ENCODE results near the gene USP7.
"Not testable (repeated sequence)": the region's sequence is repeated elsewhere in the genome, so short reads cannot be mapped to it uniquely, and the experiment has no call there.

USP7 gene

DNA sequence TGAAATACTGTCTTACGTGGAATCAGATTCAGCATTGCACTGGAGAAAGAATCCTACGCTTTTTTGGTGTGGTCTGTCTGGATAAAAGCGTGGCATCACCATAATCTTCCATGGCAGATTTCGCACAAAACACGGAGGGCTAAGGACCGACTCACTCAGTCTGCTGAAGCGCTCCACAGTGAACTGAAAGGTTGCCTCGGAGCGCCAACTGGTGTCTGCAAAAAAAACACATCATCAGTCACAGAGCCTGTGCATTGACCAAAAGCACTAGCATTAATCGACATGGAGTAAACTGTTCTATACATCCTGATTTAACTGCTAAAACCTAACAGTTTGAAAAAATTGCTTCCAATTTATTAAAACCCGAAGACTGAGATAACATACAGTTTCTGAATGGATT lies 40.5 kb downstream of the USP7 start:
- DNase-seq (ENCODE audit: low spot score) = no peak

DNA sequence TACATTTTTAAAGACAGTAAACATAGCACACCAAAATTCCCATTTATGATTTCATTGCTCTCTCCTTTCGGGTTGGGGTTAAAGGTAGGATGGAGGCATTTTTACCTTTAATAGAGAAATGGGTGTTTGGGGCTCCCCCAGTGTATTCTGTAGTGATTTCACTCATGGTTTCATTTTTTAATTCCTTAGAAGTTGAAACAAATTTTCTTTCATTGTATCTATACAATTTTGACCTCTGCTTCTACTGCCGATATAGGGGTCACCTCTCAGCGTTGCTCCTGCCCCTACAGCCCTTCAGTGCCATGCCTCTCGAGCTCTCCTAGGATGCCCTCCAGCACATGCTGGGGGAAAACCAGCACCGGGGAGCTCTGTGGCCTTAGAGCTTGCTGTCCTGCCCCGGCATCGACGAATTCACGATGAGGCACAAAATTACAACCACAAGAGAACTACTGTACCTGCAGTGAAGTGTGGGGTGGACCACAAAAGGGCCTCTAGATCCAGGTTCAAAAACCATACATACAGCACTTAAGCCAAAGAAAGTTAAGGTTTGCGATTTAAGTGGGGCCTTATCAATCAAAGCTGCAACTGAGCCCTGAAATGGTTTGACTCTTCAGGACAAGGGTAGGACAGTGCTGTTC lies 42.2 kb downstream of the USP7 start:
- no peak for DNase-seq (ENCODE audit: low spot score)

DNA sequence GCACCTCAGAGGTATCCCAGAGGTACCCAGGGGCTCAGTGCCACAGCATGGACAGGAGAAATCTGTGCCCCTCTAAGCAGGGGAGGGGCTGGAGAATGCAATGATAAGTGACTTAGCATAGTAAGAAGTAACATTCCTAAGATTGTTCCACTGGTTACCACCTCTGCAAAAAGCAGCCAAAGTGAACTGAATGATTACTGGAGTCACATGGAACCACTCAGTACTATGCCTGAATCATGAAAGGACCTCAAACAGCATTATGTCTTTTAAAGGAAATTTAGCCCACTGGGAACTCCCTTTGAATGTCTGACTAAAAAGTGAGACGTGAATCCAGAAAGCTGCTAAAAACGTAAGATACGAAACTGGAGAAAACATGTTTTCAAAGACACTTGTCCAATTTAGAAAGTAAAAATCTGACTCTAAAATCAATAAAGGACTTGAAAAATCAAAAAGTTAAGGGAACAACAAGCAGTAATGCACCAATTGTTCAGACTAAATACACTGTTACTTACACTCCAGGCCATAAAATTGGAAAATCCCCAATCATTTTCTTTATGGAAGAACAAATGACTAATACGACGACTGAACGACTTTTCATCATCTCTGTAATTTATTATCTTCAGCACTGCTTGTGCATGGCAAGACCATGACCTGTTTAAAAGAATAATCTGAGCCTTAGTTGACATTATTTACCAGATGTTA lies 42.9 kb downstream of the USP7 start:
- no peak for DNase-seq (ENCODE audit: low spot score)

DNA sequence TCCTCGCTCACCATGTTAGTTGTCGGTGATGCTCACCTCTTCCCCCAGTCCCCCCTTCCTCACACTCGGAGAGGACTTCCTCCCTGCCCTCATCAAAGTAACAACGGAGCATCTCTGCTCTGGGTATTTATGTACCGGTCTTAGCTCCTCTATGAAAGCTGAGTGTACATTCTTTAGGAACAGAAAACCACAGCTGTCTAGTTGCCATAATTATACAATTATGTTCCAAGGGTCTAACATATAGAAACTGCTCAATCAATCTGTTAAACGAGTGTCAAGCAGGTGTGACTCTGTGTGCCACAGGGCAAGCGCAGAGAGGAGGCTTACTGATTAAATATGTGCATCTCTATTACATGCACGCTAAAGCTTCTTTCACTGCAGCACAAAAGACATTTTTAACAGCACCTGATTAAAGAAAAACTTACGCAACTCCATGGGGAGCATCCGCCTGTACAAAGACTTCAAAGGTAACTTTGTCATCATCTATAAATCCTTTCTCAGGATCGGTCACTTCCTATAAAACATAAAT lies 43.7 kb downstream of the USP7 start:
- DNase-seq (ENCODE audit: low spot score) = peak; percentile 9

DNA sequence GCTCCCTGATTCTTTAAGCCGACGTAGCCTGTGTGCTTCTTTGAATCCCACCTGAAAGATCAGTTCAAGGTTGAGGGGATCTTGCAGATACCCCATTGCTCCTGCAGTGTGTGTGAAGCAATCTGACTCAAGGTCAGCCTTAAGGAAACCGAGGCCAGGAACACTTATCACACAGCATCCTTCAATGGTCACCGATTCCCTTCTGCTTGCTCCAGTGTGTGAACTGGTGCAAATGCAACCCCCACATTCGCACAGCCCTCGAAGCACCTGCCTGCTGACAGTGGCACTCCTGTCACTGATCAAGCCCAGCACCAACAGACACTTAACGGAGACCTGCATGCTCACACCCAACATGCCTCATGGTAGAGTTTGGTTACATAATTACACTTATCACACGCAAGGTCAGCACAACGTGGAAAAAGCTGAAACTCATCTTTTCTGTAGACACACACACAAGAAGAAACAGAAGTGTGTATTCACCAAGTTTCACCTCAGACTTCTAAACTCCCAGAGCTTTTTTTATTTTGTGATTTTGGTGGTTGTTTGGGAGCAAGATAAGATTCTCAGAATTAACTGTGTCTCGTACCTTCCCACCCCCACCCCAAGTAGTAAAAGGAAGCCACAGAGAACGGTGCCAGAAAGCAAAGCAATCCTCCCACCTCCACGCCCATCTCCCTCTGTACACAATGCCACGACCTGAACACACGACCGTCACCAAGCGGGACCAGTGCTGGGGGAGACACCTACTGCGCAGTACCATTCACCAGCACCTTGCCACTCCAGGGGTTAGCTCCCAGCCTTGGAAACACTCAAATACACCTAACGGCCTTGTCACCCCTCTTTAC lies 44.4 kb downstream of the USP7 start:
- no peak for DNase-seq (ENCODE audit: low spot score)

DNA sequence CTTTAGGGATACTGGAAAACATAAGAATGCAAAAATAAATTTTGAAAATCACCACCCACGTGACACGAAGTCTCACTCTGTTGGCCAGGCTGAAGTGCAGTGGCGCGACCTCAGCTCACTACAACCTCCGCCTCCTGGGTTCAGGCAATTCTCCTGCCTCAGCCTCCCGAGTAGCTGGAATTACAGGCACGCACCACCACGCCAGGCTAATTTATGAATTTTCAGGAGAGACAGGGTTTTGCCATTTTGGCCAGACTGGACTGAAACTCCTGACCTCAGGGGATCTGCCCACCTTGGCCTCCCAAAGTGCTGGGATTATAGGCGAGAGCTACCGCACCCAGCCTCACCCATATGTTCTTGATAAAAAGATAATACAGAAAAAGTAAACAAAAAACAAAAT lies 46.4 kb downstream of the USP7 start:
- DNase-seq (ENCODE audit: low spot score) = not testable (repeated sequence)

DNA sequence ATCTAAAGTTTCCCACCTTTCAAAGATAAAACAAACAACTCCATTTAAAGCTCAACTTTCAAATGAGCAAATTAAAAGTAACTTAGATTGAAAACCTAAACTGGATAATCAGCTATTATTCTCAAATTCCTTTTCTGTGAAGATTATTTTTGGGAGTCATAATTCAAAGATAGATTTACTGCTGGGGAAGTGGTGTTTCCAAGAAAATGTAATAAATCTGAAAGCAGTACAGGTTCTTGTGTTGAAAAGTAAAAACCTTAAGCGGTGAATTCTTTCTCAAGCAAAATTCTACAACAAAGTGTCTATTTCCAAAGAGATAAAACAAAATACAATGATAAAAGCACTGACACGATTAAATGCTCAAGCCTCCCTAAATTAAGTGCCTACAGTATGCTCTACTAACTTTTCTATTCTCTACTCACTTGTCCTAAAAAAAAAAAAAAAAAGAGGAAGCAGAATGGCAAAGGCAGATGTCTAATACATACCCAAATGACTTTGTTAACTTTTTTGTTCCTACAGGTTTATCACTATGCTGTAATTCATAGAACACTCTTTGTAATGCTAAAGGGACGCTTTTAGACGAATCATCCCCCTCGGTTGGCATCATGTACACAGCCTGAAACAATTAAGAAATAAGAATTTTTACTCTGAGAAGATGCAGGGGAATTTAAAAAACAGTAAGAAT lies 47.0 kb downstream of the USP7 start:
- DNase-seq (ENCODE audit: low spot score) = no peak

DNA sequence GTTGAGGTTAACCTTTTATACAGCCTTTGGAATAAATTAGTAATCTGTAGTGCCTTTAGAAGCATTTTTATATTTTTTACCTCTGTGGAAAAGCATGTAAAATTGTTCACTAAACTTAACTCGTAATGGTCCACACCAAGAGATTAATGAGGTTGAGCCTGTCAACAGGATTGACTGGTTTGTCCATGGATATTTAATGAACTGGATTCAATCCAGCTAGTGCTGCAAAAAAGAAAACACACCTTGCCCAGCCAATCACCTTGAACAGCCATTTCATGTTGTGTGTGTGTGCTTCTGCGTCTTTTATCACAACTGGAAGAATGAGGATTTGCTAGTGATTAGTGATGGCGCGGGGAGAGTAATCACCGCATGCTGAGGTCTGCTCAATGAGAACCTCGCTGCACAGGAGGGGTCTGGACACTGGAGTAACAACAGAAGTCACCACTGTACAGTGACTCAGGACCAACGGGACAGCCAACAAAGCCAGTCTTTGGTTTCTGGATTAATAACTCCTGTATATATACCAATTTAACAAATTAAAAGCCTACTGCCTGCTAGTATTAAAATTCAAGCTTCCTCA lies 47.9 kb downstream of the USP7 start:
- DNase-seq (ENCODE audit: low spot score) = no peak

DNA sequence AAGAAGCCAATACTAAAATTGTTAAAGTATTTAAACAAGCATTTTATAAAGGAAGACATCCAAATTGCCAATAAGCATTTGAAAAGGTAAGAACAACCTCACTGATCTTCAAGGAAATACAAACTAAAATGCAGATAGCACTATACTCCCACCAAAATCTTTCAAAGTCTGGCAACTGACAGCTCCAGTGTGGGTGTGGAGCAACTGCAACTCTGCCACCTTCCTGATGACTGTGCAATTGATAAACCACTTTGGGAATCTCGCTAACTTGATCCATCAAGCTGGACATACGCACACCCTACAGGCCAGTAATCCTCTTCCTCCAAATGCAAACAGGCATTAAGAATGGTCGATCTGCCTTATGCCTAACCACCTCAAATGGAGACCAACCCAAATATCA lies 49.6 kb downstream of the USP7 start:
- DNase-seq (ENCODE audit: low spot score) = no peak

DNA sequence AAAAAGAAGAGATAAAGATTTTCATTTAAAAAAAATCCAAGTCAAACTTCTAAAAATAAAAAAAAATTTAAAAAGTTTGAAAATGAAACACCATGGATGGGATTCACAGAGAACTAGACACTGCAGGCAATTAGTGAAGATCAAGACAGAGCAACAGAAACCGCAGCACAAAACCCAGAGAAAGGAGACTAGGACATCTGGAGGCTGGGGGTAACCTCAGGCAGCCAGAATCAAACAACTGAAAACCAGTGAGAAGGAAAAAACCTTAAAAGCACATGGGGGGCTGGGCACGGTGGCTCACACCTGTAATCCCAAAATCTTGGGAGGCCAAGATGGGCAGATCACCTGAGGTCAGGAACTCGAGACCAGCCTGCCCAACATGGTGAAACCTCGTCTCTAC lies 50.9 kb downstream of the USP7 start:
- DNase-seq (ENCODE audit: low spot score) = no peak

DNA sequence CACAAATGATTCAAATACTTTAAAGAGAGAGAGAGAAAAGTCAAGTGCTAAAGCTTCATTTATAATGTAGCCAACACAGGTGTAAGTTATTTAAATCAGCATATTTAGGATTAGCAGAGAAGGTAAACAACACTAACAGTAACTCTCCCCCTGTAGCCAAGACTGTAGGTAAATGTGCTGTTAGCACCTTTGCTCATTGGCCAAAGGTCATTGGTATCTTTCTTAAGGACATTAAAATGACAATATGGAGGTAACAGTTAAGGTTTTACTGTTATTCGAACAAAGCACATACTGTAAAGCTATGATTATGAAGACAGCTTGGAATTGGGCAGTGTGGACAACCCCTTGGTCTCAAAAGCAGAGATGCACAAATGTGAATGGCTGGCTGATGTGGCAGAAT lies 52.9 kb downstream of the USP7 start:
- no peak for DNase-seq (ENCODE audit: low spot score)

DNA sequence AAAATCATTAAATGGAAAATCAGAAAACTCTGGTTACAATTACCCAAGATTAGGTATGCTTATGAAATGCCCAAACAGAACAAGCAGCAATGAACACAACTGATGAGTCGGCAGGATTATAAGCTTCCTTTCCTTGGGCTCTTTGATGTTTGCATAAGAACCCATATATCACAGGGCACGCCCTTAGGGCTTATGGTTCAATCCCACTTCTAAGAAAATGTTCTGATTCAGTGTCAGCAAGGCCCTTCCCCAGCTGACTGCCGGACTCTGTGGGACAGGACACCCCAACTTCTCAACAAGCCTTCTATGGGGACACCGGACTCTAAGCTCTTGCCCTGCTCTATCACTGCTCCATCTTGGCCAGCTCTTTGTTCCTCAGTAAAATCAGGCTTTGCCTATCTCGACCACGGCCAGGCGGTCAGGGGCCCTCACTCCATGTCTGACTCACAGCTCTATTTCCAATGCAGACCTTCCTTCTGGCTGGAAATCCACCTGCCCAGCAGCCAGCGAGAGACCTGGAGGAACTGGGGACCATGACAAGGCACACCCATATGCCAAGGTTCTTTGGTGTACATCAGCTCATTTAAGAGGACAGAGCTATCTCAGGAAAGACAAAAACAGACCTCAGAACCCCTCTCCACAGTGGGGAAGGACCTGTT lies 54.8 kb downstream of the USP7 start:
- peak; percentile 17 for DNase-seq (ENCODE audit: low spot score)

DNA sequence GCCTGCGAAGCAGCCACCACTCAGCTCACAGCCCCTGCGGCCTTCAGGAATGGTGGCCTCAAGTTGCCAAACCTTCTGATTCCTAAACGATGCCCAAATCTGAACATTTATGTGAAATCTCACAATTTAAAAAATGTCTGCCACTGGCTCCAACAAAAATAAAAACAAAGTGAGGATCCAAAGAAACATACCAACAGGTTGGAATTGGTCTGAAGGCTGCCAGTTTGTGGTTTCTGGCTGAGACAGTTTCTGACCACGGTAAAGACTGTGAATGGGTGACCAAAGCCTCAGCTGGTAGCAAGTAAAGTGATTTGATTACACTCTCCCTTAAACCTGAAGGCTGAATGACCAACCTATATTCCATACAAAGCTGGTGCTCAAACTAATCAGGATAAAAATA lies 56.6 kb downstream of the USP7 start:
- no peak for DNase-seq (ENCODE audit: low spot score)

DNA sequence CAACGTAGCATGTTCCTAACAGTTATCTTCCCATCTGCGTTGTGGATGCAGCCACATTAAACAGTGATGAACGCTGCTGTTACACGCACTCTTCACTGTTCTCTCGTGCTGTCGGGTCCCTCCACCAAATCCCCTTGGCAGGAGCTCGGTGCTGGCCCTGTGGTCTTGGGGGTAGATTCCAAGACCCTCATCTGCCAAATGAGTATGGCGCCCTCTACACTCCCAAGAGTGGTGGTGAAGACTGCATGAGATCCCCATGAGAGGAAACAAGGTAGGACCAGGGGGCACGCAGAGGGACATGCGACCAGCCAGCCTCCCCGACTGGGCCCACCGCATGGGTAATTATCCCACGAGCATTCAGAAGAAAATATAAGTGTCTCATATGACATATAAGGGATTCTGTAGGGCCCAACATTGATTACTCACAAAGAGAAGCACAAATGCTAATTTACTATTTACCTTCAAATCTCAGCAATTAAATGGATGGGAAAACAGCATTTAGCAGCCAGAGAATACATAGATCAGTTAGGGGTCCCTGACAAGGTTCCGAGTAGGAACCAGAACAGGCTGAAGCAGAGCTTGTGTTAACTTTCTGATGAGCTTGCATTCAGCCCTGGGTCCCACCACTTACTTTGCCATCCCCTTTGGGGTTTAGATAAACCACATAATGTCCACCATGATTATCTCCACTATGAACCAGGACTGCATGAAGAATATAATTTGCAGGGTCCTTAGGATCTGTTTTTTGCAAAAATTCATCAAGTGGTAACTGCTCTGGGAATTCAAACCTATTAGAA lies 57.7 kb downstream of the USP7 start:
- DNase-seq (ENCODE audit: low spot score) = no peak

DNA sequence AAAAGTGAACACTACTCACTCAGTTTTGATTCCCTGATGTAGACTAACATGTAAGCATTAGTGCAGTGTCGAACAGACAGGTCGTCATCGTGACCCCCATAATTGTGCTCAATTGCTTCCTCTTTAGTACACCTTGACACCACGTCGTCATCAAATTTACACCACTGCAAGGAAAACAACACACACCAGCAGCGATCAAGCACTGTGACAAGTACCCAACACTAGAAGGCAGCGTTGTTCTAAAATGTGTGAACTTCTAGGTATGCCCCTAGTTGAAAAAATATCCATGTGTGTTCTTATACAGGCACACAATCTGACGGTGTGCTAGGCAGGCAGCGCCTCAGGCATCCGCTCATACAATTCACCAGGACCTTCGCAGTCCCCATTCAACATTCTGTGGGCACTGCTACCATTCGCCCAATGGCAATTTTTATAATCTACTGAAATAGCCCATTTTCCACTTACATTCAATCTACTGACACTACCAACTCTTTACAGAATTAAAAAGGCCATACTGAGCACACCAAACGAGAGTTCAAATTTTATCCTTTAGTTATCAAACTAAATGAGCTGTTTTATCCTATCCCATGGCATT lies 58.4 kb downstream of the USP7 start:
- DNase-seq (ENCODE audit: low spot score) = peak; percentile 58

DNA sequence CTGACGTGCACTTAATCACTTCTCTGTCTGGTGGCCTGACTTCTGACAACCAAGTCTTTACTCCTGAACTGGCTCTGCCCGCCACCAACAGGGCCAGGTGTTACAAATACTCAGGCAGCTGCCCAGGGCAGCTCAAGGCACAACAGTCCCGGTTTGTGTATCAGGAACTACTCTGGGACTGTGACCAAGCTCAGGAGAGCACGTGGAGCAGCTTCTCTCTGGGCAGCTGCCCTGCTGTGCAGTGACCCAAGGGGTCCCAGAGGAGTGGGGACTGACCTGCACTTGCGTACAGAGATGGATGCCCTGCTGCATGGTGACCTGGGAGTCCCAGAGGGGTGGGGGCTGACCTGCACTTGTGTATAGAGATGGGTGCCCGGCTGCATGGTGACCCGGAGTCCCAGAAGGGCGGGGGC lies 59.7 kb downstream of the USP7 start:
- no peak for DNase-seq (ENCODE audit: low spot score)

DNA sequence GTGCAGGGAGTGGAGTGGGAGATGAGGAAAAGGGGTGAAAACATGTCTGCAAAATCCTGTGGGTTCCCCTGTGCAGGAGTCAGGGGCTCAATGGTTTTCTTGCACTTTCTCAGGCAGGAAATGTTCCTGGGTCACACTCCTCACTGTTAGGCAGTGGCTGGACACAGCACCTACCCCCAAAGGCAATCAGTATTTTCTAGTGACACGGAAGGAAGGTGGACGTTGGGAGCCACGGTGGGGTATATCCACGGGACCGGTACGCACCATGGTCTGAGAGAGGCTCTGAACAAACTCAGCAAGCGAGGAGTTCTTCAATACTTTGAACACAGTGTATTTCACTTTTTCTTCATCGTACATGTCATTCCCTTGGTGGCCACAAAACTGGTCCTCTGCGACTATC lies 60.7 kb downstream of the USP7 start:
- no peak for DNase-seq (ENCODE audit: low spot score)

DNA sequence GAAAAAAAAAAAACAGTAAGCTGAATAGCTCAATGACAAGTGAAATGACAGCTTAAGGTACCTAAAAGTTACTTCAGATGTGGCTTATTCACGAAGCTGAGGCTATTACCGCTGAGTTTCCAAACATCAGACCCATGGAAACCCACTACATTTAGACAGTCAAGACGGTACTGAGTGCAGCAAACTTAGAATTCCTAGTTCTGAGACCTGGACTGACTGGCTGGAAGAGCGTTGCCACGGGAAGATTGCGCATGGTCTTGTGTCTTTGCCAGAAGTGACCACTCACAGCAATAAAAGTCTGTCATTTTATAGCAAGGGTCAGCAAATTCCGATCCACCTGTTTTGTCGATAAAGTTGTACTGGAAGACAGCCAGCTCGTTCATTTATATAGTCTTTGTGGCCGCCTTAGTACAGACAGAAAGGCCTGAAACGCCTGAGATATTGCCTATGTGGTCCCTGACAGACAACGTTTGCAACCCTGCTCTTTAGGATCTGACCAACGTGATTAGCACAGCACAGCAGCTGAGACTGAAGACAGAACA lies 62.3 kb downstream of the USP7 start:
- DNase-seq (ENCODE audit: low spot score) = no peak

DNA sequence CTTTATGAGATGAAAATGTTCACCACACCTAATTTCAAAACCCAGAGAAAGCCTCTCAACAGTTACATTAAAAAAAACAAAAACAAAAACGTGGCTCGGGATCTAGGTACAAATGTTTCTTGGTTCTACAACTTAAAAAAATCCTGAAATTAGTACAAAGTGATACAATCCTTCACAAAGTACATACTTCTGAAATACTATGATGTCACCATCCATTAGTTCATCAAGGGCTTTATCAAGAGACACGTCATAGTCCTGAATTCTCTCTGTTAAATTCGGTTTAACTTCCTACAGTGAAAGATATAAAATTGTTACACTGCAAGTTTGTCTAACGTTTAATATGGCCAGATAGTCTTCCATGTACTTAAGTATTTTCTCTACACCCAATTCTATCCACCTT lies 63.4 kb downstream of the USP7 start:
- DNase-seq (ENCODE audit: low spot score) = no peak
